HEK293 (cell line): ENCODE measurements around the gene EMB.
"Not testable (repeated sequence)": the region's sequence is repeated elsewhere in the genome, so short reads cannot be mapped to it uniquely, and the experiment has no call there.

ENCODE experiments used
- CTCF ChIA-PET: fragments of 350-600 bp; formaldehyde crosslinking; extraction: SDS; loops from one replicate; lab custom pipeline; 2021; ENCODE audit warnings: antibody characterized with exemption; lab: Yijun Ruan, JAX
- POLR2A ChIA-PET: fragments of 300-600 bp; formaldehyde crosslinking; extraction: SDS; loops from one replicate; lab custom pipeline; 2020; ENCODE audit warnings: antibody characterized with exemption, inconsistent platforms; lab: Yijun Ruan, JAX
- H3K27ac ChIP-seq: fragments of 200-500 bp; sonication (Bioruptor generic); 2 replicates; pipeline ENCODE4 v1.5.1; 2014; ENCODE audit warnings: low read depth, low read length, control low read depth, inconsistent platforms; ENCODE audit errors: extremely low read depth
- H3K36me3 ChIP-seq, 2 experiments: fragments of 200-500 bp in 1 of 2; sonication (Bioruptor generic) in 1 of 2; 1 replicate in 1 of 2; 2 replicates in 1 of 2; pipeline ENCODE4 v1.5.1; 2014 to 2017; ENCODE audit warnings: inconsistent platforms in 2 of 2, low read length in 2 of 2; ENCODE audit not compliant: control insufficient read depth in 2 of 2, insufficient read depth in 1 of 2
- H3K4me1 ChIP-seq: fragments of 200-500 bp; sonication (Bioruptor generic); 2 replicates; pipeline ENCODE4 v1.5.1; 2014; ENCODE audit warnings: mild to moderate bottlenecking, low read length, inconsistent platforms; ENCODE audit not compliant: control insufficient read depth, insufficient read depth
- H3K4me3 ChIP-seq: 2 replicates; pipeline ENCODE4 v1.5.1; 2011; ENCODE audit warnings: low read depth, mild to moderate bottlenecking, control low read depth, low read length, moderate library complexity
- H3K9me3 ChIP-seq: fragments of 200-500 bp; sonication (Bioruptor generic); 2 replicates; pipeline ENCODE4 v1.5.1; 2014; ENCODE audit warnings: low read depth, low read length, inconsistent platforms; ENCODE audit not compliant: control insufficient read depth, insufficient read depth
- ATF2 ChIP-seq: fragments of 450-650 bp; formaldehyde crosslinking; IDR thresholded peaks from 2 replicates; pipeline ENCODE4 v1.5.1; 2016; ENCODE audit warnings: missing biosample characterization, missing genetic modification characterization, low read depth
- IKZF3 ChIP-seq: fragments of 450-650 bp; IDR thresholded peaks from 2 replicates; pipeline ENCODE4 v1.5.0; 2018; ENCODE audit warnings: missing biosample characterization, mild to moderate bottlenecking, missing genetic modification characterization, moderate library complexity
- INSM2 ChIP-seq: fragments of 450-650 bp; formaldehyde crosslinking; IDR thresholded peaks from 2 replicates; pipeline ENCODE4 v1.5.1; 2016; ENCODE audit warnings: missing biosample characterization, missing genetic modification characterization
- KLF16 ChIP-seq: fragments of 450-650 bp; formaldehyde crosslinking; IDR thresholded peaks from 2 replicates; pipeline ENCODE4 v1.5.1; 2017; ENCODE audit warnings: missing biosample characterization, missing genetic modification characterization
- OSR2 ChIP-seq: fragments of 450-650 bp; formaldehyde crosslinking; IDR thresholded peaks from 2 replicates; pipeline ENCODE4 v1.5.1; 2016; ENCODE audit warnings: missing biosample characterization, missing genetic modification characterization
- PRDM10 ChIP-seq: fragments of 450-650 bp; formaldehyde crosslinking; IDR thresholded peaks from 2 replicates; pipeline ENCODE4 v1.5.1; 2016; ENCODE audit warnings: missing biosample characterization, missing genetic modification characterization
- SP7 ChIP-seq: fragments of 450-650 bp; formaldehyde crosslinking; IDR thresholded peaks from 2 replicates; pipeline ENCODE4 v1.5.1; 2016; ENCODE audit warnings: missing biosample characterization, missing genetic modification characterization
- ZBTB17 ChIP-seq: fragments of 450-650 bp; formaldehyde crosslinking; IDR thresholded peaks from 2 replicates; pipeline ENCODE4 v1.5.1; 2016; ENCODE audit warnings: missing biosample characterization, missing genetic modification characterization
- ZBTB48 ChIP-seq: fragments of 450-650 bp; formaldehyde crosslinking; IDR thresholded peaks from 2 replicates; pipeline ENCODE4 v1.5.1; 2016; ENCODE audit warnings: missing biosample characterization, missing genetic modification characterization
- ZNF121 ChIP-seq: fragments of 450-650 bp; formaldehyde crosslinking; IDR thresholded peaks from 2 replicates; pipeline ENCODE4 v1.5.1; 2016; ENCODE audit warnings: missing biosample characterization, missing genetic modification characterization
- ZNF19 ChIP-seq: fragments of 450-650 bp; formaldehyde crosslinking; IDR thresholded peaks from 2 replicates; pipeline ENCODE4; 2016; ENCODE audit warnings: missing biosample characterization, missing genetic modification characterization, low read depth
- ZNF366 ChIP-seq: fragments of 450-650 bp; formaldehyde crosslinking; conservative IDR thresholded peaks from 2 replicates; pipeline ENCODE4 v1.5.1; 2016; ENCODE audit warnings: missing biosample characterization, missing genetic modification characterization
- ZNF600 ChIP-seq: fragments of 450-650 bp; formaldehyde crosslinking; IDR thresholded peaks from 2 replicates; pipeline ENCODE4 v1.5.1; 2016; ENCODE audit warnings: missing biosample characterization, missing genetic modification characterization
- ZNF664 ChIP-seq: fragments of 450-650 bp; formaldehyde crosslinking; IDR thresholded peaks from 2 replicates; pipeline ENCODE4 v1.5.1; 2016; ENCODE audit warnings: missing biosample characterization, missing genetic modification characterization

EMB gene

GRCh38 chr5:50438060-50438459 lies 3.0 kb downstream of the EMB start:
- TF ChIP-seq ZNF366 (tag by site-specific recombination) (peak; percentile 79), ZBTB17 (tag by site-specific recombination) (0 out of 2 replicates have a peak, but pooled peaks have one; percentile 26), OSR2 (peak; percentile 35; the same call in 1 of the 2 replicates), SP7 (peak; percentile 63), IKZF3 (tag by site-specific recombination) (0 out of 2 replicates have a peak, but pooled peaks have one; percentile 34)
- H3K27ac ChIP-seq, H3K4me3 ChIP-seq, H3K36me3 ChIP-seq, H3K4me1 ChIP-seq, POLR2A ChIA-PET, H3K9me3 ChIP-seq, CTCF ChIA-PET: not testable (repeated sequence)

- no peaks in the 10 kb centered on the region for H3K9me3 ChIP-seq
- H3K36me3 ChIP-seq = no peaks in the 10 kb centered on the region
- no peaks in the 10 kb centered on the region for H3K4me1 ChIP-seq
- H3K4me3 ChIP-seq = no peak overlapping the region
- CTCF ChIA-PET = no interaction called here
- TF ChIP-seq KLF16 (tag by site-specific recombination) (no peak), ZNF19 (tag by site-specific recombination) (no peak), ZNF121 (tag by site-specific recombination) (no peak)
- POLR2A ChIA-PET = no interaction called here
- H3K27ac ChIP-seq = no peak overlapping the region
Measured at GRCh38 chr5:50435168-50435567, 5.9 kb downstream of the EMB start.

DNA sequence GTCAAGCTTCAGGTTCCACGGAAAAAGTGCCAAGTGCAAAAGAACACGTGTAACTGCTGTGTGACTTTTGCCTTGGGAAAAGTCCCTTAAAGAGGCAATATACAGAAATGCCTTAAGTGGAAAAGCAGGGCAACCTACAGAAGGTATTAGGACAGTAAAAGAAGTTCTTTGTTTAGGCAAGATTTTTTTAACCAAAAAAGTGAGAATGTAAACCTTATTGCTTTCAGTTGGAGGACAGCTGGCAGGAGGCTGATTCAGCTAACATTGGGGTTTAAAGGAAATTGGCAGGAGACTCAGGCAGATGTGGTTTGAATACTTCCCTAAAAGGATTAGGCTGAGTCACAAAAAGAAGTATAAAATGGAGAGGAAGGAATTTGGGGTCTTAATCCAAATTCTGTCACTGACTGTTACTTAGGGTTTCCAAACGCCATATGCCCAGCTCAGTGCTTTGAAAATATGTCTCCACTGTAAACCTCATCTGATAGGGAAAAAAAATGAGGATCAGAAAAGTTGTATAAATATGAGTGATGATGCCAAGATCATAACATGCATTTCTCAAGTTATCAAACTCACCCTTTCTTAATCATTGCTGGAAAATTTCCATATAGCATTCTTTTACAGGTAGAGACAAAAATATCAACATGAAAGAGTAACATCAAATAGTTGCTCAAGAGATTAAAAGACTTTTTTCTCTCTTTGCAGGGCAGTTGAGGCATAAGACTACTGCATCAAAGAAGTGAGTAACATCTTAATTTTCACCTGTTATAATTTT lies 9.8 kb downstream of the EMB start:
- H3K27ac ChIP-seq, H3K4me1 ChIP-seq, H3K36me3 ChIP-seq, CTCF ChIA-PET, H3K4me3 ChIP-seq, H3K9me3 ChIP-seq: not testable (repeated sequence)
- POLR2A ChIA-PET = interaction anchor here (1.4 kb wide), 1 partner anchor 10 kb away, joined by 4 read pairs; the partner anchor contains the start of gene EMB

DNA sequence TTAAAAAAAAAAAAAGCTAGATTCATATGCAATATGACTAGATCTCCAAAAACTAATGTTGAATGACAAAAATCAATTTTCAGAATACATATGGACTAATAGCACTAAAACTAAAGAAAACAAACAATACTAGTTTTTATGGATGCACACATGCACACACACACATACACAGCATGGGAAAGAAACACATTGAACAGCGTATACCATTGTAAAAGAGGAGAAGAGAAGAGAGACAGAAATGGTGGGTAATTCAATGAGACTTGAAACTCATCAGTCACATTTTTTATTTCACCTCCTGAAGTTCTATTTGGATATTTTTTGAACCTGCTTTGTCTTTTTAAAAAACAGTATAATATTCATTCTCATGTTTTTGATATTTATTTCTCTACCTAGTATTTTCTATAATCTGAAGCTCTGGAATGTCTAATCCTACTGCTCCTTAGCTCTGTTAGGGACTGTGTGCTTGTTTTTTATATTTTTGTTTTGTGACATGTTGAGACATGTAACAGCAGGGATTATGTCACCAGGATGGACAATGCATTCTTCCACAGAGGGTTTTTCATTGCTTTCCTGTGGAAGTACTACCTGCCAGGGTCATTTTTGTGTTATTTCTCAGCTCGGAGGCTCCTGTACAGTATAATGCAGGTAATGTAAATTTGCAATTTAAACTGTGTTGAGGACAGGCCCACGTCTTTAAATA lies 17.8 kb downstream of the EMB start:
- H3K9me3 ChIP-seq, H3K36me3 ChIP-seq, H3K4me1 ChIP-seq, POLR2A ChIA-PET: not testable (repeated sequence)
- CTCF ChIA-PET = interaction anchor here (0.6 kb wide), 2 partner anchors 14 to 29 kb away, joined by 3 to 4 read pairs; no protein-coding TSS in a partner anchor
- H3K4me3 ChIP-seq = peak overlapping the region; percentile 6; the same call in 1 of the 2 replicates
- peak; percentile 85 for TF ChIP-seq ZBTB48 (tag by site-specific recombination)
- TF ChIP-seq ATF2 = peak; percentile 55; the same call in 1 of the 2 replicates
- TF ChIP-seq ZNF600 = peak; percentile 42; the same call in 1 of the 2 replicates
- TF ChIP-seq INSM2 (tag by site-specific recombination) = peak; percentile 68
- peak; percentile 77; the same call in 1 of the 2 replicates for TF ChIP-seq PRDM10 (tag by site-specific recombination)
- TF ChIP-seq ZNF664 (tag by site-specific recombination) = 0 out of 2 replicates have a peak, but pooled peaks have one; percentile 40
- TF ChIP-seq ZNF366 (tag by site-specific recombination) = peak; percentile 37; the same call in 1 of the 2 replicates
- peak overlapping the region; percentile 46; the same call in 1 of the 2 replicates for H3K27ac ChIP-seq
